Right lobe of liver (tissue), 4 donors: Measurements from ENCODE around the gene NID2.

Source experiments
- CTCF ChIP-seq, 4 donors: fragments of 200-600 bp in 3 of 4; fragments of 450-650 bp in 1 of 4; IDR thresholded peaks; one replicate each; pipeline versions ENCODE4 v1.5.1 to v1.8.0; 2016 to 2022; ENCODE audit warnings: antibody characterized with exemption in 4 of 4, mild to moderate bottlenecking in 2 of 4
- POLR2A ChIP-seq: fragments of 450-650 bp; IDR thresholded peaks from one replicate; pipeline ENCODE4 v1.6.1; 2017; ENCODE audit warnings: antibody characterized with exemption, mild to moderate bottlenecking
- donor health status: DM: no; HTN: no; CAD: no.
- donor health status: DM: no; HTN: no; CAD: no.
- donor health status: DM: no; HTN: yes; CAD: no.

- TF ChIP-seq CTCF (IDR thresholded peaks at IDR 0.05) (no peak), POLR2A (no peak)
Observed at GRCh38 chr14:52042371-52043289, 26.2 kb downstream of the NID2 start.
